NCI-H446 (cell line): ENCODE data around the gene FSTL4.
"Not testable (repeated sequence)": the region's sequence is repeated elsewhere in the genome, so short reads cannot be mapped to it uniquely, and the experiment has no call there.

Experiments used
- DNase-seq, 2 experiments: peaks; one replicate each; lab custom pipeline; 2025; lab: John Stamatoyannopoulos, UW

Gene FSTL4

GRCh38 chr5:133222521-133222920 is 389.8 kb downstream of the FSTL4 start:
- DNase-seq: no peak

- no peak for DNase-seq
Observed at GRCh38 chr5:133222040-133222439, 390.3 kb downstream of the FSTL4 start.

DNA sequence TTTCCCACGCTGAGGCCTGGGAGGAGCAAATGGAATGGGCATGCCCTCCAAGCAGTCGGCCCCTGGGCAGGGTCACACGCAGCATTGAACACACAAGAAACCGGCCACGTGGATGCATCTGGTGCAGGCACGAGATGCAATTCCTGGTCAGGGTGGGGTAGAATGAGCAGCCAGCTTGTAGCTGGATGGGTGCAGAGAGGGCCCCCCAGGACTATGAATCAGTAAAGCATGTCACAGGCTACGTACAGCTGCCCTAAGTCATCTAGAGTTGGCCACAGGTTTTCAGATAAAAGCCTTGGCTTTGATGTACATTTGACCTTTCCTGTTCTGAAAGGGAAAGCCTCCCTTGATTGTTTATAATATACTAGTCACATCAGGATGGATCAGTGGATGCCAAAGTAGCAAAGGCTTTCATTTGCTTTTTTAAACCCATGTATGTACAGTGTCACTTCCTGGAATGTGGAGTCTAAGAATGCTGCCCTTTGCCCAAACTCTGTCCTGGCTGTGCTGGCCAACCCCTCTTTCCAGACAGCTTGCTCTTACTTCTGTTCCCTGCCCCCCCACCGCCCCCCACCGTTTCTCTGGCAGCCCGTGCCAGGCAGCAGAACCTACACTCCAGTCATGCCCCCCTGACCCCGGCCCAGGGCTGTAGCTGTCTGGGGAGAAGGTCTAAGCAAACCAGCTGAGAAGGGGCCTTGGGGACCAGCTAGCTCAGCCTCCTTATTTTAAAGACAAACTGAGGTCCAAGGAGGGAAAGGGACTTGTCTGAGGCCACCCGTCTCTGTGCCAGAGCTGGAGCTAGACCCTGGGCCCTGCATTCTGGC is 391.3 kb downstream of the FSTL4 start:
- no peak for DNase-seq

- no peak for DNase-seq
Observed at GRCh38 chr5:133219296-133219695, 393.0 kb downstream of the FSTL4 start.

GRCh38 chr5:133216138-133216537 is 396.2 kb downstream of the FSTL4 start:
- not testable (repeated sequence) for DNase-seq

- DNase-seq: no peak
Observed at GRCh38 chr5:133214153-133214820, 398.1 kb downstream of the FSTL4 start.

- DNase-seq: no peak
Observed at GRCh38 chr5:133205649-133206048, 406.7 kb downstream of the FSTL4 start.

DNA sequence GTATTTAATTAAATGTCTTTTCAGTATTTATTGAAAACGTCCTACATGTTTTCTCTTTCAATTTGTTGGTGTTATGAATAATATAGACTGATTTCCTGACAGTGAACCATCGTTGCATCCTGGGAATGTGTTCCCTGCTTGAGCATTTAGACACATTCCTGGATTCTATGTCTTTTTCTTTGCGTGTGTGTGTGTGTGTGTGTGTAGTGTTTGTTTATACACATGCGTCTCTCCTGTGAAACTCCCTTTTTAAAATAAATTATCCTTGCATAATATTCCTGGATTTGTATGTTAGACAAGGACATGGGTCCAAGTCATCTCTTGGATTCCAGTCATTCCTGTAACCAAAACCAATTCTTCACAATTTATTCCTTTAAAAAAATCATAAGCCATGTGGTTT is 407.1 kb downstream of the FSTL4 start:
- no peak for DNase-seq

DNA sequence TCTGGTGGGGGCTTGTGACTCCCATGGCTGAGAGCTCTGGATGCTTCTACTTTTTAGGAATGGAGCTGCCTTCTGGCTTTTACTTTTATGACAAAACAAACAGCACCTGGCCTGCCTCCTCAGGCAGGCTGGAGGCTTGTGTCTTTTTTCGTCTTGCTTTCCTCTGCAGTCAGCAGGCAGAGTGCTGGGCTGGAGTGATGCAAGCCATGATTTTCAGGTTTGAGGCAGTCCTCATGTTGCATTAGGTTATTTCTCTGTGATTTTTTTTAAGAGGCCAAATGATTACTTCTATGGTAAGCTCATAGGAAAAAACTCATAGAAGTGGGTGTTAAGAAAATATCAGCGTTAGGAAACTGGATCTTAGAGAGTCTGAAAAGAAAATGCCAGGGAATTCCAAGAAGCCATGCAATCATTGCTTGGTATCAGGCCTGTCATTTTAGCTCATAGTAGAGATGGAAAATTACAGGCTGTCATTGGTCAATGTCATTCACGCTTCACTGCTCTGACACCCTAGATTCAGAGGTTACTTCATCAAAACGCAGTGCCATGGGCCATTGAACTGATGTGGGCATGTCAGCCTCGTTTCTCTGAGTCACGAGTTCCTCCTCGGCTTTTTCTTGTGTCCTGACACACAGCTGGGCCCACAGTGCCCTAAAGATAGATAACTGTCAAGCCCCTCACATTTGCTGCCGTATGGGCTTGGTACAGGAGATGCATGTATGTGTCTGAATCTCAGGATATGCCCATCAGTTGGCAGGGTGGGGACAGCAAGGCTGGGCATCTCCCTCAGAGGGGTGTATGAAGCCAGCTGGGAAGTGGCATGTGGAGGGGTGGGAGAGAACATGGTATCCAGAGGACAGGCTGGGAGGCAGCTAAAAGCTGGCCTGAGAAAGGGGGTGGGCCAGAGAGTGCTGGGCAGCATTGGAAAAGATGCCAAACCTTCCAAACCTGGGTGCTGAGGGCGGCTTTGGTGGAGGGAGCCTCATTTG is 408.7 kb downstream of the FSTL4 start:
- DNase-seq: peak in 1 of 2 experiments; percentile 38

- DNase-seq: no peak
Observed at GRCh38 chr5:133202066-133202665, 410.2 kb downstream of the FSTL4 start.

- DNase-seq: no peak
Observed at GRCh38 chr5:133201310-133201709, 411.0 kb downstream of the FSTL4 start.

GRCh38 chr5:133200256-133200655 is 412.1 kb downstream of the FSTL4 start:
- no peak for DNase-seq

GRCh38 chr5:133199417-133200178 is 412.7 kb downstream of the FSTL4 start:
- no peak for DNase-seq

DNA sequence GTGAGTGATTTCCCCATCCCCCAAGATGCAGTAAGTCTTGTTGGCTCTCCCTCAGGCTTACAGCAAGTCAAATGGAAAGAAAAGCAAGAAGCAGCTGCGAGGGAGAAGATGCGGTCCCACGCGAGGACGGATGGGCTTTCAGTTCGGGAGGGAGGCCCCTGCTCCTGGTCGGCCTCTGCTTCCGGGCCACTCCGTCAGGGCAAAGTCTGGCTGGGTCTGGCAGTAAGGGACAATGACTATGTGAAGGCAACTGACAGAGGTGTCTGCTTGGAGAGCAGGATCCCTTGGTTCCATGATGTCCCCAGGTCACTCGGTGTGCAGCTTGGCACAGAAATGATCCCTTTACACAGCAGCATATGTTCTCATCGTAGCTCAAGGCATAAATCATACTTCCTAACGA is 413.8 kb downstream of the FSTL4 start:
- DNase-seq: no peak

- no peak for DNase-seq
Observed at GRCh38 chr5:133196441-133197085, 415.8 kb downstream of the FSTL4 start.

- DNase-seq: no peak
Observed at GRCh38 chr5:133195250-133195649, 417.1 kb downstream of the FSTL4 start.

DNA sequence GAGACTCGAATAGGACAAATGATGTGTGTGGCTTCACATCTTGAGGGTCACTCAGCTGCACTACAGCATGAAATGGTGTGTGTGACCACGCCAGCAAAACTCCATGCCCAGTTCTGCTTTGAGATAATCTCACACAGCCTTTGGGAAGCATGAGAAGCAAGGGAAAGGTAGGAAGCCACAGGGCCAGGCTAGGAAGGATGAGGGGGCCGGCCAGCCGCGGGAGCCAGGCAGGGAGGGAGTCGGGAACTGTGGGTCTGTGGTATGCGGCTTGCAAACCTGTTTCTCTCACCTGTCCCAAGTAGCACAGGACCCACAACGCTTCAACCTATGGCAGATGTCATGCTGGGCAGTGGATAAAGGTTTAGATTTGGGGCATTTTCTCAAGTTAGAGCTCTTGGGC is 418.5 kb downstream of the FSTL4 start:
- no peak for DNase-seq

GRCh38 chr5:133192716-133193115 is 419.6 kb downstream of the FSTL4 start:
- no peak for DNase-seq

GRCh38 chr5:133189881-133190280 is 422.5 kb downstream of the FSTL4 start:
- no peak for DNase-seq

DNA sequence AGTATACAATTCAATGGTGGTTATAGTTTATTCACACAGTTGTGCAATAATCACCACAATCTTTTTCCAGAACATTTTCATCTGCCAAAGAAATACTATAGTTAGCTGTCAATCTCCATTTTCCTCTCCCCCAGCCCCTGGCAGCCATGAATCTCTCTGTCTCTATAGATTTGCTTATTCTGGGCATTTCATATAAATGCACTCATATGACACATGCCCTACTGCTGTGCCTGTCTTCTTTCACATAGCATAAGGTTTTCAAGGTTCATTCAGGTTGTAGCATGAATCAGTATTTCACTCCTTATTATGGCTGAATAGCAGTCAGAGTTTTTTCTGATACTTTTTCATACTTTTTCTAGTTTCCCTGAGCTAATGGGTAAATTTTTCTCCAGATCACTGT is 432.9 kb downstream of the FSTL4 start:
- DNase-seq: no peak
